ENCODE results near the gene TMEM123. TPM values are rescaled to one million over a fixed set of nuclear protein-coding genes. Genes with fewer than 3 reads are reported as not detected.

The TMEM123 gene
- total and polyA plus RNA-seq, 2 of the 13 experiments (the other 11 are each of a cell fraction or from before 2014, with no cell fraction given) = 365 to 2,761 TPM

GRCh38 chr11:102468616-102469195 lies 16.1 kb upstream of the TMEM123 start:
- Histone ChIP-seq H2AFZ (ENCODE audit: low read length) (no peak overlapping the region), H3K9me3 (ENCODE audit: low read length) (no peaks in the 10 kb centered on the region), H4K20me1 (ENCODE audit: insufficient read depth, low read length) (no peaks in the 10 kb centered on the region), H3K9ac (ENCODE audit: insufficient read depth, low read depth, low read length) (no peak overlapping the region), H3K4me1 (ENCODE audit: insufficient read depth, low read length) (peaks cover 80% of the 10 kb centered on the region), H3K4me3 (replicated peaks in 1 of 3; ENCODE audit: insufficient read depth in 1 of 3, low read depth in 2 of 3, low read length in 3 of 3) (no peak overlapping the region), H3K79me2 (ENCODE audit: insufficient read depth, low read length) (no peaks in the 10 kb centered on the region), H3K27ac (ENCODE audit: extremely low read length, insufficient read depth, low read length) (peak overlapping the region; percentile 14), H3K36me3 (replicated peaks in 1 of 2; ENCODE audit: control insufficient read depth in 1 of 2, insufficient read depth in 2 of 2, low read length in 2 of 2) (no peaks in the 10 kb centered on the region), H3K27me3 (ENCODE audit: control insufficient read depth in 1 of 2, insufficient read depth in 2 of 2, low read length in 2 of 2) (no peaks in the 10 kb centered on the region), H3K4me2 (ENCODE audit: low read depth, low read length) (no peak overlapping the region)
- TF ChIP-seq NR3C1 (CRISPR knock-in tag; IDR thresholded peaks at IDR 0.05) (no peak), SMC3 (IDR thresholded peaks at IDR 0.05; ENCODE audit: low read length) (no peak), ETV5 (CRISPR knock-in tag; IDR thresholded peaks at IDR 0.05; ENCODE audit: borderline replicate concordance) (no peak), FOXJ3 (CRISPR knock-in tag; IDR thresholded peaks at IDR 0.05; ENCODE audit: borderline replicate concordance) (no peak), TFAP4 (IDR thresholded peaks at IDR 0.05; ENCODE audit: borderline replicate concordance, low read depth) (no peak), HINFP (CRISPR knock-in tag; IDR thresholded peaks at IDR 0.05; ENCODE audit: low read depth) (no peak), TCF7L2 (IDR thresholded peaks at IDR 0.05; ENCODE audit: low read depth, low read length) (no peak), TFDP2 (CRISPR knock-in tag; IDR thresholded peaks at IDR 0.05) (no peak), ZNF597 (CRISPR knock-in tag; IDR thresholded peaks at IDR 0.05) (no peak), ZNF234 (CRISPR knock-in tag; conservative IDR thresholded peaks at IDR 0.05) (no peak), GATAD2A (CRISPR knock-in tag; IDR thresholded peaks at IDR 0.05) (no peak), MEIS1 (CRISPR knock-in tag; IDR thresholded peaks at IDR 0.05; ENCODE audit: borderline replicate concordance) (no peak), ZNF704 (CRISPR knock-in tag; IDR thresholded peaks at IDR 0.05; ENCODE audit: borderline replicate concordance) (no peak), JUN (CRISPR knock-in tag; IDR thresholded peaks at IDR 0.05) (no peak)
- ChIA-PET POLR2A (no interaction called here), CTCF (ENCODE audit: low intra/inter-chr PET ratio, low total read pairs) (no interaction called here)
- FAIRE-seq (no peak), DNase-seq (ENCODE audit: low spot score) (no peak), ATAC-seq (no peak)
- intact Hi-C loops (cut with micrococcal nuclease; ENCODE audit: unreplicated experiment) (no loop called here), in situ Hi-C loops (cut with HindIII; ENCODE audit: extremely low pct_ligation_motif_present, low pct_unique_long_range_greater_than_20kb) (no loop called here)
- WGBS (ENCODE audit: low lambda C conversion rate) = 84% methylated on average over 6 of the region's 6 CpGs
- no TSS peak for BruUV-seq (replicated peaks)

All from HepG2 (cell line).